HG03558 (cell line): Measurements from ENCODE around the gene NCDN.
"Not testable (repeated sequence)": the region's sequence is repeated elsewhere in the genome, so short reads cannot be mapped to it uniquely, and the experiment has no call there.

Experiments
- ATAC-seq: cut with Tn5 transposase; IDR thresholded peaks from one replicate; pipeline ENCODE4 v1.9.1; 2021; ENCODE audit warnings: moderate number of reproducible peaks; ENCODE audit not compliant: unreplicated experiment; ENCODE audit errors: extremely low read depth

Gene NCDN

GRCh38 chr1:35567947-35568558 is 10.5 kb downstream of the NCDN start:
- ATAC-seq: no peak

GRCh38 chr1:35568975-35569395 is 11.4 kb downstream of the NCDN start:
- no peak for ATAC-seq

GRCh38 chr1:35569936-35570335 is 12.3 kb downstream of the NCDN start:
- ATAC-seq: no peak

GRCh38 chr1:35570589-35571137 is 13.1 kb downstream of the NCDN start:
- no peak for ATAC-seq

GRCh38 chr1:35571263-35571662 is 13.7 kb downstream of the NCDN start:
- no peak for ATAC-seq

- ATAC-seq: no peak
These were observed 14.7 kb downstream of the NCDN start for GRCh38 chr1:35572296-35572695.

- no peak for ATAC-seq
These were observed 15.9 kb downstream of the NCDN start, which contains the start of gene TFAP2E for GRCh38 chr1:35573198-35574124. Gene TFAP2E (plus strand): TSS chr1:35573314. CDS start chr1:35573578, 264 bp downstream.

- no peak for ATAC-seq
These were observed 16.6 kb downstream of the NCDN start for GRCh38 chr1:35574125-35574654.

GRCh38 chr1:35574655-35575415 is 17.2 kb downstream of the NCDN start:
- ATAC-seq: no peak

- ATAC-seq: no peak
These were observed 17.9 kb downstream of the NCDN start for GRCh38 chr1:35575416-35575958.

- ATAC-seq: no peak
These were observed 18.6 kb downstream of the NCDN start for GRCh38 chr1:35576061-35576765.

GRCh38 chr1:35576766-35577070 is 19.1 kb downstream of the NCDN start:
- ATAC-seq: not testable (repeated sequence)

GRCh38 chr1:35577071-35577998 is 19.7 kb downstream of the NCDN start:
- ATAC-seq: no peak

- ATAC-seq: no peak
These were observed 23.4 kb downstream of the NCDN start for GRCh38 chr1:35580949-35581388.

GRCh38 chr1:35581621-35582020 is 24.0 kb downstream of the NCDN start:
- ATAC-seq: not testable (repeated sequence)

- no peak for ATAC-seq
These were observed 27.7 kb downstream of the NCDN start for GRCh38 chr1:35585281-35585680.

GRCh38 chr1:35585805-35586204 is 28.2 kb downstream of the NCDN start:
- ATAC-seq: not testable (repeated sequence)

GRCh38 chr1:35586808-35587207 is 29.2 kb downstream of the NCDN start:
- no peak for ATAC-seq
